A549 (cell line): ENCODE measurements around the gene DUSP10. TPM values are rescaled to one million over a fixed set of nuclear protein-coding genes. Genes with fewer than 3 reads are reported as not detected.

Experiments used
- ATAC-seq, 2 experiments: fragments of 200-7000 bp in 1 of 2; fragments of >200 bp in 1 of 2; cut with Nextera tagmentation in 1 of 2; cut with Tn5 transposase in 1 of 2; 3 replicates each; pipeline versions ENCODE4 v1.8.0 to v1.9.1; 2018 to 2020; ENCODE audit warnings: mild to moderate bottlenecking in 1 of 2, moderate library complexity in 1 of 2
- CTCF ChIA-PET: fragments of 300-600 bp; sonication (Branson Sonifier 250); formaldehyde crosslinking; extraction: SDS; loops from one replicate; lab custom pipeline; 2021; ENCODE audit warnings: antibody characterized with exemption, inconsistent platforms; lab: Yijun Ruan, JAX
- POLR2A ChIA-PET: fragments of 350-600 bp; formaldehyde crosslinking; extraction: SDS; loops from one replicate; lab custom pipeline; 2021; ENCODE audit warnings: antibody characterized with exemption, inconsistent platforms; lab: Yijun Ruan, JAX
- DNase-seq, 2 experiments: peaks; one replicate each; pipeline versions ENCODE4 v3.0.0 to v3.0.0-alpha.2; 2011 to 2016; ENCODE audit warnings: low read depth in 1 of 2, low spot score in 1 of 2
- FAIRE-seq: peaks from 2 replicates; lab custom pipeline; 2011; peaks lifted over from hg19 to GRCh38; lab: Jason Lieb, UNC
- H3K27ac ChIP-seq, 2 experiments: fragments of >200 bp; sonication (Bioruptor Twin); formaldehyde crosslinking; 3 replicates each; pipeline ENCODE4 v1.5.1; 2016 to 2017
- H3K4me1 ChIP-seq: fragments of >200 bp; sonication (Bioruptor Twin); formaldehyde crosslinking; 3 replicates; pipeline ENCODE4 v1.6.1; 2016
- H3K4me2 ChIP-seq: fragments of >200 bp; sonication (Bioruptor Twin); formaldehyde crosslinking; 3 replicates; pipeline ENCODE4 v1.6.1; 2016
- H3K4me3 ChIP-seq: fragments of >200 bp; sonication (Bioruptor Twin); formaldehyde crosslinking; 3 replicates; pipeline ENCODE4 v1.5.1; 2016
- H3K9me3 ChIP-seq: fragments of >200 bp; sonication (Bioruptor Twin); formaldehyde crosslinking; 3 replicates; pipeline ENCODE4 v1.6.1; 2016
- BHLHE40 ChIP-seq: IDR thresholded peaks from 2 replicates; pipeline ENCODE4 v1.6.1; 2012; ENCODE audit warnings: low read depth, low read length, inconsistent platforms
- CEBPB ChIP-seq, 2 experiments: fragments of >200 bp in 1 of 2; sonication (Bioruptor Twin) in 1 of 2; formaldehyde crosslinking in 1 of 2; IDR thresholded peaks; 2 replicates each; pipeline ENCODE4 v1.6.1; 2012 to 2016
- EP300 ChIP-seq, 2 experiments: fragments of >200 bp; sonication (Bioruptor Twin); formaldehyde crosslinking; IDR thresholded peaks; 2 replicates in 1 of 2; 3 replicates in 1 of 2; pipeline ENCODE4 v1.6.1; 2016 to 2017
- ESRRA ChIP-seq: fragments of 150-350 bp; IDR thresholded peaks from 2 replicates; pipeline ENCODE4 v1.6.1; 2014; ENCODE audit warnings: mild to moderate bottlenecking, low read length, borderline replicate concordance
- FOSB ChIP-seq: fragments of 250-450 bp; sonication (Bioruptor Pico); IDR thresholded peaks from 2 replicates; pipeline ENCODE4 v1.5.0; 2020; ENCODE audit warnings: mild to moderate bottlenecking, moderate library complexity
- FOSL2 ChIP-seq, 2 experiments: fragments of 450-650 bp in 1 of 2; fragments of >200 bp in 1 of 2; sonication (Bioruptor Twin) in 1 of 2; formaldehyde crosslinking; IDR thresholded peaks; 2 replicates each; pipeline versions ENCODE4 v1.5.0 to v1.6.1; 2016 to 2020; ENCODE audit warnings: mild to moderate bottlenecking in 1 of 2, moderate library complexity in 1 of 2
- FOXS1 ChIP-seq: fragments of 250-450 bp; sonication (Bioruptor Pico); IDR thresholded peaks from 2 replicates; pipeline ENCODE4 v1.5.0; 2020; ENCODE audit warnings: mild to moderate bottlenecking, moderate library complexity
- HDAC2 ChIP-seq: fragments of 200-600 bp; sonication (generic); IDR thresholded peaks from 2 replicates; pipeline ENCODE4 v1.6.1; 2016
- HOXA7 ChIP-seq: fragments of 250-450 bp; sonication (Bioruptor Pico); IDR thresholded peaks from 2 replicates; pipeline ENCODE4 v1.5.0; 2020; ENCODE audit warnings: mild to moderate bottlenecking, moderate library complexity
- HOXB5 ChIP-seq: fragments of 250-450 bp; sonication (Bioruptor Pico); IDR thresholded peaks from 2 replicates; pipeline ENCODE4 v1.5.0; 2020; ENCODE audit warnings: mild to moderate bottlenecking, moderate library complexity
- KDM1A ChIP-seq: fragments of 200-600 bp; sonication (generic); IDR thresholded peaks from 2 replicates; pipeline ENCODE4 v1.6.1; 2016; ENCODE audit warnings: low read depth, mild to moderate bottlenecking
- MAFK ChIP-seq: fragments of 450-650 bp; IDR thresholded peaks from 2 replicates; pipeline ENCODE4 v1.6.1; 2014; ENCODE audit not compliant: partially characterized antibody
- MAZ ChIP-seq: fragments of 150-350 bp; IDR thresholded peaks from 2 replicates; pipeline ENCODE4 v1.6.1; 2014; ENCODE audit warnings: antibody characterized with exemption, low read depth, low read length, borderline replicate concordance
- NFE2L2 ChIP-seq: fragments of 150-350 bp; conservative IDR thresholded peaks from 2 replicates; pipeline ENCODE4 v1.6.1; 2014; ENCODE audit warnings: low read length
- PHF8 ChIP-seq: fragments of 200-600 bp; sonication (generic); IDR thresholded peaks from 2 replicates; pipeline ENCODE4 v1.6.1; 2016; ENCODE audit warnings: low read depth, mild to moderate bottlenecking, antibody characterized with exemption, moderate library complexity, borderline replicate concordance
- POLR2A ChIP-seq: IDR thresholded peaks from 2 replicates; pipeline ENCODE4 v1.6.1; 2012; ENCODE audit warnings: mild to moderate bottlenecking, low read length
- RFX5 ChIP-seq: fragments of 450-650 bp; IDR thresholded peaks from 2 replicates; pipeline ENCODE4 v1.7.1; 2014; ENCODE audit warnings: antibody characterized with exemption, mild to moderate bottlenecking, moderate library complexity
- RNF2 ChIP-seq: fragments of 200-600 bp; sonication (generic); IDR thresholded peaks from 2 replicates; pipeline ENCODE4 v1.6.1; 2016; ENCODE audit warnings: low read depth, mild to moderate bottlenecking, antibody characterized with exemption, moderate library complexity, borderline replicate concordance
- ZC3H11A ChIP-seq: fragments of 450-650 bp; IDR thresholded peaks from 2 replicates; pipeline ENCODE4 v1.6.1; 2014; ENCODE audit warnings: antibody characterized with exemption, mild to moderate bottlenecking
- ZFP36 ChIP-seq: fragments of 450-650 bp; IDR thresholded peaks from 2 replicates; pipeline ENCODE4 v1.6.1; 2014; ENCODE audit warnings: borderline replicate concordance; ENCODE audit not compliant: partially characterized antibody
- ZSCAN20 ChIP-seq: fragments of 250-450 bp; sonication (Bioruptor Pico); IDR thresholded peaks from 2 replicates; pipeline ENCODE4 v1.8.0; 2022; ENCODE audit warnings: mild to moderate bottlenecking, moderate library complexity
- WGBS: methylation state at CpG from one replicate; pipeline ENCODE4 v1.1.6; 2017; ENCODE audit errors: missing lambda C conversion rate; 5-methylcytosine and 5-hydroxymethylcytosine counted together
- polyA plus RNA-seq, 4 experiments: library from polyadenylated mRNA; depleted of rRNA in 3 of 4; stranded (reverse); fragments of >200 nt; fragmentation: RNase III in 1 of 4; extraction: RNeasy Plus Mini Kit Qiagen cat#74134 plus additional on column Dnase treatment in 1 of 4; gene quantifications; 2 replicates in 3 of 4; 3 replicates in 1 of 4; pipeline ENCODE4 v1.2.3, GENCODE V29; 2011 to 2017
- TF ChIP-seq, protein P1 (sequence below): fragments of 250-450 bp; sonication (Bioruptor Pico); IDR thresholded peaks from 2 replicates; pipeline ENCODE4 v1.5.0; 2020; ENCODE audit warnings: low read depth, mild to moderate bottlenecking, moderate library complexity
- TF ChIP-seq, protein P2 (sequence below): fragments of >200 bp; sonication (Bioruptor Twin); formaldehyde crosslinking; IDR thresholded peaks from 2 replicates; pipeline ENCODE4 v1.6.1; 2016
- TF ChIP-seq, protein P3 (sequence below): fragments of 200-600 bp; sonication (generic); IDR thresholded peaks from 2 replicates; pipeline ENCODE4 v1.6.1; 2016; ENCODE audit warnings: antibody characterized with exemption, mild to moderate bottlenecking, moderate library complexity
- TF ChIP-seq, protein P4 (sequence below): IDR thresholded peaks from 2 replicates; pipeline ENCODE4 v1.6.1; 2012
- TF ChIP-seq, protein P5 (sequence below): fragments of 150-350 bp; IDR thresholded peaks from 2 replicates; pipeline ENCODE4 v1.6.1; 2014; ENCODE audit warnings: low read depth, mild to moderate bottlenecking, low read length
- TF ChIP-seq, protein P6 (sequence below): fragments of 450-650 bp; IDR thresholded peaks from 2 replicates; pipeline ENCODE4 v1.6.1; 2014; ENCODE audit warnings: antibody characterized with exemption
- TF ChIP-seq, protein P7 (sequence below): IDR thresholded peaks from 2 replicates; pipeline ENCODE4 v1.6.1; 2012; ENCODE audit warnings: low read depth, borderline replicate concordance

Gene DUSP10
- polyA plus RNA-seq, 2 of the 4 experiments (the other 2 are of a cell fraction) = 4.8 to 5.2 TPM

DNA sequence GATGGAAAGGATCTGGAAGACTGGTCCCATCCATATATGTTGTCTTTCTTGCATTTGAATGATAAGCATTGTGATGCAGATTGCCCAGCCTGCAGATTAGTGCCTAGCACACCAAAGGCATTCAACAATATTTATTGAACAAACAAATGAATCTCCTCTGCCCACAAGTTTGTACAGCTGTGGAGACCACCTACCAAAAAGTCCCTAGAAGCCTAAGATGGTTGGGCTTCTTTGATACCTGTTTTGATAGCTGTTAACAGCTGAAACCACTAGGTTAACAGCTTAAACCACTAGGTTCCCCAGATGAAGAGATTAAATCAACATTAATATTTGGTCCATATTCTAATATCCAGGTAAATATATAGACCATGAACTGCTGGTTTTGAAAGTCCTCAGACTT is 9.8 kb downstream of the DUSP10 start:
- ChIA-PET CTCF (interaction anchor here (1.5 to 2.3 kb wide), 2 partner anchors 9 to 529 kb away, joined by 3 to 6 read pairs; partner anchors contain the start of gene DUSP10), POLR2A (no interaction called here)
- no peak for ATAC-seq
- Histone ChIP-seq H3K9me3 (no peaks in the 10 kb centered on the region), H3K4me2 (no peak overlapping the region), H3K4me3 (no peak overlapping the region), H3K27ac (no peak overlapping the region), H3K4me1 (no peaks in the 10 kb centered on the region)
- FAIRE-seq = no peak
- DNase-seq = no peak
- TF ChIP-seq FOSB (CRISPR knock-in tag) (no peak), KDM1A (no peak), RFX5 (no peak), ZC3H11A (no peak), FOSL2 (IDR thresholded peaks at IDR 0.05) (no peak), FOSL2 (CRISPR knock-in tag; IDR thresholded peaks at IDR 0.05) (no peak), ZSCAN20 (CRISPR knock-in tag) (no peak), ZFP36 (no peak), CEBPB (IDR thresholded peaks at IDR 0.05) (no peak), MAZ (no peak), HDAC2 (no peak), BHLHE40 (no peak), HOXA7 (no peak), POLR2A (no peak), NFE2L2 (no peak), ESRRA (no peak), PHF8 (no peak)
- TF ChIP-seq, protein P1, sequence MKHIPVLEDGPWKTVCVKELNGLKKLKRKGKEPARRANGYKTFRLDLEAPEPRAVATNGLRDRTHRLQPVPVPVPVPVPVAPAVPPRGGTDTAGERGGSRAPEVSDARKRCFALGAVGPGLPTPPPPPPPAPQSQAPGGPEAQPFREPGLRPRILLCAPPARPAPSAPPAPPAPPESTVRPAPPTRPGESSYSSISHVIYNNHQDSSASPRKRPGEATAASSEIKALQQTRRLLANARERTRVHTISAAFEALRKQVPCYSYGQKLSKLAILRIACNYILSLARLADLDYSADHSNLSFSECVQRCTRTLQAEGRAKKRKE (CRISPR knock-in tag) = no peak
- TF ChIP-seq, protein P2, sequence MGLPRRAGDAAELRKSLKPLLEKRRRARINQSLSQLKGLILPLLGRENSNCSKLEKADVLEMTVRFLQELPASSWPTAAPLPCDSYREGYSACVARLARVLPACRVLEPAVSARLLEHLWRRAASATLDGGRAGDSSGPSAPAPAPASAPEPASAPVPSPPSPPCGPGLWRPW = no peak
- TF ChIP-seq, protein P3, sequence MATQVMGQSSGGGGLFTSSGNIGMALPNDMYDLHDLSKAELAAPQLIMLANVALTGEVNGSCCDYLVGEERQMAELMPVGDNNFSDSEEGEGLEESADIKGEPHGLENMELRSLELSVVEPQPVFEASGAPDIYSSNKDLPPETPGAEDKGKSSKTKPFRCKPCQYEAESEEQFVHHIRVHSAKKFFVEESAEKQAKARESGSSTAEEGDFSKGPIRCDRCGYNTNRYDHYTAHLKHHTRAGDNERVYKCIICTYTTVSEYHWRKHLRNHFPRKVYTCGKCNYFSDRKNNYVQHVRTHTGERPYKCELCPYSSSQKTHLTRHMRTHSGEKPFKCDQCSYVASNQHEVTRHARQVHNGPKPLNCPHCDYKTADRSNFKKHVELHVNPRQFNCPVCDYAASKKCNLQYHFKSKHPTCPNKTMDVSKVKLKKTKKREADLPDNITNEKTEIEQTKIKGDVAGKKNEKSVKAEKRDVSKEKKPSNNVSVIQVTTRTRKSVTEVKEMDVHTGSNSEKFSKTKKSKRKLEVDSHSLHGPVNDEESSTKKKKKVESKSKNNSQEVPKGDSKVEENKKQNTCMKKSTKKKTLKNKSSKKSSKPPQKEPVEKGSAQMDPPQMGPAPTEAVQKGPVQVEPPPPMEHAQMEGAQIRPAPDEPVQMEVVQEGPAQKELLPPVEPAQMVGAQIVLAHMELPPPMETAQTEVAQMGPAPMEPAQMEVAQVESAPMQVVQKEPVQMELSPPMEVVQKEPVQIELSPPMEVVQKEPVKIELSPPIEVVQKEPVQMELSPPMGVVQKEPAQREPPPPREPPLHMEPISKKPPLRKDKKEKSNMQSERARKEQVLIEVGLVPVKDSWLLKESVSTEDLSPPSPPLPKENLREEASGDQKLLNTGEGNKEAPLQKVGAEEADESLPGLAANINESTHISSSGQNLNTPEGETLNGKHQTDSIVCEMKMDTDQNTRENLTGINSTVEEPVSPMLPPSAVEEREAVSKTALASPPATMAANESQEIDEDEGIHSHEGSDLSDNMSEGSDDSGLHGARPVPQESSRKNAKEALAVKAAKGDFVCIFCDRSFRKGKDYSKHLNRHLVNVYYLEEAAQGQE = no peak
- TF ChIP-seq, protein P4, sequence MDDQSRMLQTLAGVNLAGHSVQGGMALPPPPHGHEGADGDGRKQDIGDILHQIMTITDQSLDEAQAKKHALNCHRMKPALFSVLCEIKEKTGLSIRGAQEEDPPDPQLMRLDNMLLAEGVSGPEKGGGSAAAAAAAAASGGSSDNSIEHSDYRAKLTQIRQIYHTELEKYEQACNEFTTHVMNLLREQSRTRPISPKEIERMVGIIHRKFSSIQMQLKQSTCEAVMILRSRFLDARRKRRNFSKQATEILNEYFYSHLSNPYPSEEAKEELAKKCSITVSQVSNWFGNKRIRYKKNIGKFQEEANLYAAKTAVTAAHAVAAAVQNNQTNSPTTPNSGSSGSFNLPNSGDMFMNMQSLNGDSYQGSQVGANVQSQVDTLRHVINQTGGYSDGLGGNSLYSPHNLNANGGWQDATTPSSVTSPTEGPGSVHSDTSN = no peak

DNA sequence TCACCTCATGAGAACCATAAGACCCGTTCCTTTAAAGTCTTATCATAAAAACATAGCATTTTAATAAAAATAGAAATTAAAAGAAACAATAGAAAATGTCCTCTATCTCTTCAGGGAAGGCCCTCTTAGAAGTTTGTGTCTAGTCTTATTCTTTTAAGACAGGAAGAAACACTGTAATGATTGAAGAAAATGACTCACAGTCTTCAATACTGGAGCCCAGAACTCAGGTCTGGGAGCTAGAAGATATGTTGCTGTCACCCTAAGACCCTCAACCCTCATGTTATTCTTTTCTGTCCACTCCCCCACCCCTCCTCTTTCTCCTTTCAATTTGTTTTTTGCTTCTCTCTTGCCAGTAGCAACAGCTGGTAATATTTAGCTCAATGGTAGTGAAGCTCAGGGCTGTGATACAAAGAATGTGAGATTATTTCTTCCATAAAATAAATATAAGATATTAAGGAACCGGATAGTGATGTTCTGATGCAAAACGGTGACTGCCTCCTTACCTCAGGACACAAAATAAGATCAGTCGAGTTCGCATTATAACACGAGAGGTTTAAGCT is 12.0 kb downstream of the DUSP10 start:
- no peak overlapping the region for H3K4me3 ChIP-seq
- POLR2A ChIA-PET = no interaction called here
- peaks cover 15% of the 10 kb centered on the region for H3K4me1 ChIP-seq
- DNase-seq (no peak), ATAC-seq (no peak), FAIRE-seq (no peak)
- H3K9me3 ChIP-seq = no peaks in the 10 kb centered on the region
- WGBS = 85% methylated on average over 6 of the region's 6 CpGs
- CTCF ChIA-PET = interaction anchor here (1.1 to 1.4 kb wide), 3 partner anchors 13 to 726 kb away, joined by 3 to 7 read pairs (median 4); partner anchors contain the start of gene DUSP10
- H3K4me2 ChIP-seq = no peak overlapping the region
- no peak overlapping the region for H3K27ac ChIP-seq
- TF ChIP-seq CEBPB (IDR thresholded peaks at IDR 0.05) (no peak), MAFK (no peak), RNF2 (no peak), HOXB5 (CRISPR knock-in tag) (no peak), EP300 (IDR thresholded peaks at IDR 0.05) (no peak), FOXS1 (no peak)
- TF ChIP-seq, protein P5, sequence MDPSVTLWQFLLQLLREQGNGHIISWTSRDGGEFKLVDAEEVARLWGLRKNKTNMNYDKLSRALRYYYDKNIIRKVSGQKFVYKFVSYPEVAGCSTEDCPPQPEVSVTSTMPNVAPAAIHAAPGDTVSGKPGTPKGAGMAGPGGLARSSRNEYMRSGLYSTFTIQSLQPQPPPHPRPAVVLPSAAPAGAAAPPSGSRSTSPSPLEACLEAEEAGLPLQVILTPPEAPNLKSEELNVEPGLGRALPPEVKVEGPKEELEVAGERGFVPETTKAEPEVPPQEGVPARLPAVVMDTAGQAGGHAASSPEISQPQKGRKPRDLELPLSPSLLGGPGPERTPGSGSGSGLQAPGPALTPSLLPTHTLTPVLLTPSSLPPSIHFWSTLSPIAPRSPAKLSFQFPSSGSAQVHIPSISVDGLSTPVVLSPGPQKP = no peak
- TF ChIP-seq, protein P4 = no peak
- TF ChIP-seq, protein P6, sequence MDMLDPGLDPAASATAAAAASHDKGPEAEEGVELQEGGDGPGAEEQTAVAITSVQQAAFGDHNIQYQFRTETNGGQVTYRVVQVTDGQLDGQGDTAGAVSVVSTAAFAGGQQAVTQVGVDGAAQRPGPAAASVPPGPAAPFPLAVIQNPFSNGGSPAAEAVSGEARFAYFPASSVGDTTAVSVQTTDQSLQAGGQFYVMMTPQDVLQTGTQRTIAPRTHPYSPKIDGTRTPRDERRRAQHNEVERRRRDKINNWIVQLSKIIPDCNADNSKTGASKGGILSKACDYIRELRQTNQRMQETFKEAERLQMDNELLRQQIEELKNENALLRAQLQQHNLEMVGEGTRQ = no peak
- TF ChIP-seq, protein P2 = no peak
- TF ChIP-seq, protein P7, sequence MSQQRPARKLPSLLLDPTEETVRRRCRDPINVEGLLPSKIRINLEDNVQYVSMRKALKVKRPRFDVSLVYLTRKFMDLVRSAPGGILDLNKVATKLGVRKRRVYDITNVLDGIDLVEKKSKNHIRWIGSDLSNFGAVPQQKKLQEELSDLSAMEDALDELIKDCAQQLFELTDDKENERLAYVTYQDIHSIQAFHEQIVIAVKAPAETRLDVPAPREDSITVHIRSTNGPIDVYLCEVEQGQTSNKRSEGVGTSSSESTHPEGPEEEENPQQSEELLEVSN = no peak
